Endodermal cell (in vitro differentiated cells): ENCODE results near the gene ACTL7B. TPM values are rescaled to one million over a fixed set of nuclear protein-coding genes. Genes with fewer than 3 reads are reported as not detected.

Experiments used
- DNase-seq: peaks from one replicate; pipeline ENCODE4 v3.0.0-alpha.2; 2017
- H3K27ac ChIP-seq: 2 replicates; pipeline ENCODE4 v1.5.1; 2013; ENCODE audit warnings: mild to moderate bottlenecking, low read depth, low read length, moderate library complexity
- H3K27me3 ChIP-seq: 2 replicates; pipeline ENCODE4 v1.6.1; 2013; ENCODE audit warnings: mild to moderate bottlenecking, low read length, moderate library complexity; ENCODE audit not compliant: insufficient read depth, control insufficient read depth, poor library complexity, severe bottlenecking
- H3K36me3 ChIP-seq: 2 replicates; pipeline ENCODE4 v1.7.0; 2013; ENCODE audit warnings: mild to moderate bottlenecking, low read length, moderate library complexity; ENCODE audit not compliant: control insufficient read depth, insufficient read depth
- H3K4me1 ChIP-seq: one replicate; pipeline ENCODE4 v1.7.0; 2013; ENCODE audit warnings: low read length; ENCODE audit not compliant: control insufficient read depth, insufficient read depth
- H3K4me3 ChIP-seq: 2 replicates; pipeline ENCODE4 v1.5.1; 2013; ENCODE audit warnings: mild to moderate bottlenecking, low read length, moderate library complexity
- H3K9ac ChIP-seq: 2 replicates; pipeline ENCODE4 v1.6.1; 2013; ENCODE audit warnings: mild to moderate bottlenecking, low read length, moderate library complexity; ENCODE audit not compliant: poor library complexity, severe bottlenecking; ENCODE audit errors: extremely low read depth
- H3K9me3 ChIP-seq: 2 replicates; pipeline ENCODE4 v1.6.1; 2013; ENCODE audit warnings: mild to moderate bottlenecking, low read length, moderate library complexity; ENCODE audit not compliant: control insufficient read depth
- H3K27ac Mint-ChIP-seq: 2 replicates; pipeline ENCODE4 v1.8.0; 2020; ENCODE audit warnings: mixed read lengths
- H3K27me3 Mint-ChIP-seq: 2 replicates; pipeline ENCODE4 v1.8.0; 2021; ENCODE audit warnings: mild to moderate bottlenecking, mixed read lengths; ENCODE audit not compliant: insufficient read depth
- H3K36me3 Mint-ChIP-seq: 2 replicates; pipeline ENCODE4 v1.8.0; 2020; ENCODE audit warnings: low read depth, mixed read lengths
- H3K4me1 Mint-ChIP-seq: 2 replicates; pipeline ENCODE4 v1.8.0; 2020; ENCODE audit warnings: mixed read lengths
- H3K4me3 Mint-ChIP-seq: 2 replicates; pipeline ENCODE4 v1.8.0; 2020; ENCODE audit warnings: mild to moderate bottlenecking, moderate library complexity, mixed read lengths
- H3K9me3 Mint-ChIP-seq: 2 replicates; pipeline ENCODE4 v1.8.0; 2020; ENCODE audit warnings: mild to moderate bottlenecking, mixed read lengths
- CTCF ChIP-seq: fragments of 200-600 bp; sonication (generic); conservative IDR thresholded peaks from 2 replicates; pipeline ENCODE4 v1.5.0; 2021; ENCODE audit warnings: antibody characterized with exemption, mild to moderate bottlenecking
- WGBS, 2 experiments: methylation state at CpG; one replicate each; pipeline versions ENCODE4 v1.1.5 to v1.1.7; 2013; ENCODE audit warnings: missing lambda C conversion rate in 2 of 2, mixed read lengths in 1 of 2; ENCODE audit not compliant: insufficient coverage in 1 of 2, insufficient read length in 1 of 2; 5-methylcytosine and 5-hydroxymethylcytosine counted together
- total RNA-seq, 2 donors: library from RNA; stranded (reverse); fragmentation: NEBNext Ultra II Directional in 1 of 2; extraction: Animal tissue kit (Norgen Biotek cat#: 25700) in 1 of 2; gene quantifications; 2 replicates in 1 of 2; 3 replicates in 1 of 2; pipeline ENCODE4 v1.2.1, GENCODE V29; 2021

Gene ACTL7B
- total RNA-seq, 2 donors from 2014 or later, result not detected

- Mint-ChIP-seq H3K27ac (no peak within 1 kb of the TSS), H3K4me3 (no peak within 1 kb of the TSS), H3K4me1 (no peaks in the 10 kb centered on the region), H3K27me3 (no peaks in the 10 kb centered on the region), H3K36me3 (peaks cover under 1% of the 10 kb centered on the region), H3K9me3 (no peaks in the 10 kb centered on the region)
- H3K4me1 ChIP-seq, result no peaks in the 10 kb centered on the region
- no peaks in the 10 kb centered on the region for H3K27me3 ChIP-seq
- no peaks in the 10 kb centered on the region for H3K9me3 ChIP-seq
- 94 to 100% methylated on average over 1 to 3 of the region's 3 CpGs for WGBS, 2 experiments
- H3K9ac ChIP-seq, result no peak within 1 kb of the TSS
- TF ChIP-seq CTCF, result no peak
- no peak within 1 kb of the TSS for H3K27ac ChIP-seq
- DNase-seq, result no peak
- H3K36me3 ChIP-seq, result peaks cover under 1% of the 10 kb centered on the region
- no peak within 1 kb of the TSS for H3K4me3 ChIP-seq
These were observed 6.2 kb upstream of the ACTL7B start, which contains the start of gene ACTL7A for GRCh38 chr9:108861997-108862396. Gene ACTL7A, plus strand, starts transcription at chr9:108862266. Its CDS starts 57 bp downstream, at chr9:108862323.

- H3K4me3 Mint-ChIP-seq, result no peak overlapping the region
- H3K36me3 Mint-ChIP-seq, result no peaks in the 10 kb centered on the region
- Histone ChIP-seq H3K27me3 (no peaks in the 10 kb centered on the region), H3K4me3 (no peak overlapping the region), H3K4me1 (no peaks in the 10 kb centered on the region), H3K36me3 (no peaks in the 10 kb centered on the region), H3K9me3 (no peaks in the 10 kb centered on the region), H3K9ac (no peak overlapping the region), H3K27ac (no peak overlapping the region)
- TF ChIP-seq CTCF, result no peak
- DNase-seq, result no peak
- H3K27ac Mint-ChIP-seq, result no peak overlapping the region
- H3K4me1 Mint-ChIP-seq, result no peaks in the 10 kb centered on the region
- 96% methylated on average over 5 to 7 of the region's 7 CpGs for WGBS, 2 experiments
- H3K27me3 Mint-ChIP-seq, result no peaks in the 10 kb centered on the region
- no peaks in the 10 kb centered on the region for H3K9me3 Mint-ChIP-seq
These were observed 5.7 kb upstream of the ACTL7B start for GRCh38 chr9:108861464-108861863.

- H3K4me1 ChIP-seq, result no peaks in the 10 kb centered on the region
- H3K27me3 Mint-ChIP-seq, result no peaks in the 10 kb centered on the region
- H3K27ac Mint-ChIP-seq, result no peak overlapping the region
- no peak for DNase-seq
- no peaks in the 10 kb centered on the region for H3K9me3 ChIP-seq
- H3K27me3 ChIP-seq, result no peaks in the 10 kb centered on the region
- H3K9me3 Mint-ChIP-seq, result no peaks in the 10 kb centered on the region
- no peak overlapping the region for H3K4me3 Mint-ChIP-seq
- 99% methylated on average over 2 of the region's 2 CpGs; no CpG with 5 or more reads in 1 of the 2 experiments for WGBS, 2 experiments
- no peak overlapping the region for H3K9ac ChIP-seq
- H3K27ac ChIP-seq, result no peak overlapping the region
- no peak for TF ChIP-seq CTCF
- H3K36me3 ChIP-seq, result no peaks in the 10 kb centered on the region
- no peak overlapping the region for H3K4me3 ChIP-seq
- H3K4me1 Mint-ChIP-seq, result no peaks in the 10 kb centered on the region
- H3K36me3 Mint-ChIP-seq, result no peaks in the 10 kb centered on the region
These were observed 5.0 kb upstream of the ACTL7B start for GRCh38 chr9:108860764-108861163.
